Heart left ventricle (tissue), 13 donors: ENCODE data around the gene NELL1.

Experiments
- POLR2A ChIP-seq, 2 donors: fragments of 450-650 bp; IDR thresholded peaks; one replicate each; pipeline ENCODE4 v1.6.1; 2017; ENCODE audit warnings: antibody characterized with exemption in 2 of 2, mild to moderate bottlenecking in 2 of 2, moderate library complexity in 2 of 2
- TF ChIP-seq, protein P1 (sequence below), 12 donors: fragments of 200-600 bp; sonication (generic) in 4 of 12; IDR thresholded peaks; one replicate each; pipeline versions ENCODE4 v1.5.0 to v1.8.0; 2018 to 2022; ENCODE audit warnings: antibody characterized with exemption in 12 of 12, mild to moderate bottlenecking in 5 of 12
- donor health status: ischemic (EF 13 %, LVEDD 7.1; RV severe dilation, severe dysfunction).
- donor health status: DM: no; HTN: yes; CAD: no.
- donor health status: DM: no; HTN: no; CAD: no.
- donor health status: ischemic (EF 25% LVEDD 6.9; RV normal size, moderate dysfunction).
- donor health status: ischemic (EF 25% LVEDD 5.7; RV mildly dilated, moderate dysfunction).
- donor health status: ischemic (EF 35%, LVEDD 5.7; RV mildly dilated, moderate dysfunction).
- donor health status: nonischemic (EF 11% LVEDD 7.7; RV severe dilation, severe dysfunction).
- donor health status: DM: yes; HTN: yes; CAD: no.
- donor health status: PGD.
- donor health status: ischemic (EF 29% LVEDD 5.4; RV normal size, mild dysfunction).
- donor health status: nonischemic (EF 23%, LVEDD 6.1; RV moderate dilation, normal function).

- TF ChIP-seq POLR2A (IDR thresholded peaks at IDR 0.05), result no peak
- TF ChIP-seq, protein P1, sequence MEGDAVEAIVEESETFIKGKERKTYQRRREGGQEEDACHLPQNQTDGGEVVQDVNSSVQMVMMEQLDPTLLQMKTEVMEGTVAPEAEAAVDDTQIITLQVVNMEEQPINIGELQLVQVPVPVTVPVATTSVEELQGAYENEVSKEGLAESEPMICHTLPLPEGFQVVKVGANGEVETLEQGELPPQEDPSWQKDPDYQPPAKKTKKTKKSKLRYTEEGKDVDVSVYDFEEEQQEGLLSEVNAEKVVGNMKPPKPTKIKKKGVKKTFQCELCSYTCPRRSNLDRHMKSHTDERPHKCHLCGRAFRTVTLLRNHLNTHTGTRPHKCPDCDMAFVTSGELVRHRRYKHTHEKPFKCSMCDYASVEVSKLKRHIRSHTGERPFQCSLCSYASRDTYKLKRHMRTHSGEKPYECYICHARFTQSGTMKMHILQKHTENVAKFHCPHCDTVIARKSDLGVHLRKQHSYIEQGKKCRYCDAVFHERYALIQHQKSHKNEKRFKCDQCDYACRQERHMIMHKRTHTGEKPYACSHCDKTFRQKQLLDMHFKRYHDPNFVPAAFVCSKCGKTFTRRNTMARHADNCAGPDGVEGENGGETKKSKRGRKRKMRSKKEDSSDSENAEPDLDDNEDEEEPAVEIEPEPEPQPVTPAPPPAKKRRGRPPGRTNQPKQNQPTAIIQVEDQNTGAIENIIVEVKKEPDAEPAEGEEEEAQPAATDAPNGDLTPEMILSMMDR (IDR thresholded peaks at IDR 0.05), result no peak
Observed at GRCh38 chr11:20933086-20933485, 263.7 kb downstream of the NELL1 start.
